Measurements from ENCODE around the gene DNALI1. TPM values are rescaled to one million over a fixed set of nuclear protein-coding genes. Genes with fewer than 3 reads are reported as not detected.

The DNALI1 gene
- total and polyA plus RNA-seq, 10 of the 15 experiments (the other 5 are each of a cell fraction or from before 2014, with no cell fraction given), result 0.03 to 0.13 (median 0.05) TPM; not detected in 7

- no TSS peak for BruUV-seq (replicated peaks)
- SMC1A ChIA-PET (ENCODE audit: uncharacterized antibody, unreplicated experiment), result no interaction called here
- RAD21 ChIA-PET (ENCODE audit: unreplicated experiment), result no interaction called here
- intact Hi-C loops (cut with micrococcal nuclease; ENCODE audit: unreplicated experiment) (no loop called here), in situ Hi-C loops (cut with MboI) (loop anchor here (5.0 kb wide), 1 partner anchor 125 kb away; no protein-coding TSS in a partner anchor)
- peaks cover 6% of the 10 kb centered on the region; the same call in 1 of the 2 replicates for H3K4me1 ChIP-seq (ENCODE audit: control insufficient read depth, insufficient read depth, low read length)
- no peak overlapping the region for H3K4me3 ChIP-seq
- peaks cover 17% of the 10 kb centered on the region for H3K79me2 ChIP-seq (ENCODE audit: control insufficient read depth, insufficient read depth, low read length)
- POLR2A ChIA-PET, result interaction anchor here (0.6 kb wide), 1 partner anchor 381 kb away, joined by 3 read pairs; no protein-coding TSS in a partner anchor
- H3K9ac ChIP-seq (ENCODE audit: control insufficient read depth, insufficient read depth, low read length), result no peak overlapping the region
- DNase-seq (ENCODE audit: low read depth, low spot score) (no peak), ATAC-seq (no peak), FAIRE-seq (no peak)
- H3K4me2 ChIP-seq (ENCODE audit: control insufficient read depth, insufficient read depth), result no peak overlapping the region
- H4K20me1 ChIP-seq (ENCODE audit: control insufficient read depth, insufficient read depth), result no peaks in the 10 kb centered on the region
- no peak overlapping the region for H2AFZ ChIP-seq (ENCODE audit: control insufficient read depth, low read depth, low read length)
- WGBS (ENCODE audit: insufficient coverage, insufficient replicate concordance, low lambda C conversion rate, missing lambda C conversion rate), result 71% methylated on average over 3 of the region's 3 CpGs
- no peak overlapping the region for H3K27ac ChIP-seq (ENCODE audit: control insufficient read depth, insufficient read depth)
- H3K36me3 ChIP-seq (ENCODE audit: control insufficient read depth in 2 of 2, insufficient read depth in 2 of 2, low read length in 1 of 2), result no peaks in the 10 kb centered on the region; a peak in 1 of 4 replicates
- H3K27me3 ChIP-seq (replicated peaks in 1 of 2; ENCODE audit: control insufficient read depth in 2 of 2, insufficient read depth in 2 of 2, low read length in 1 of 2), result no peaks in the 10 kb centered on the region
- H3K9me3 ChIP-seq (replicated peaks; ENCODE audit: control insufficient read depth, insufficient read depth, low read length), result peaks cover 2% of the 10 kb centered on the region; the same call in 1 of the 3 replicates
- CTCF ChIA-PET, result interaction anchor here (1.3 to 2.9 kb wide), 2 partner anchors 70 to 124 kb away, joined by 5 to 11 read pairs; no protein-coding TSS in a partner anchor
- TF ChIP-seq HDAC2 (IDR thresholded peaks at IDR 0.05) (no peak), CBX3 (IDR thresholded peaks at IDR 0.05; ENCODE audit: borderline replicate concordance, low read depth) (no peak), RFX5 (IDR thresholded peaks at IDR 0.05; ENCODE audit: low read depth, low read length) (no peak), ATF2 (IDR thresholded peaks at IDR 0.05; ENCODE audit: low read length) (no peak), E2F4 (IDR thresholded peaks at IDR 0.05; ENCODE audit: low read depth, low read length) (no peak), ESRRA (IDR thresholded peaks at IDR 0.05; ENCODE audit: low read length) (no peak), MTA2 (IDR thresholded peaks at IDR 0.05; ENCODE audit: low read depth) (no peak), KLF5 (IDR thresholded peaks at IDR 0.05; ENCODE audit: partially characterized antibody) (no peak), CHD4 (IDR thresholded peaks at IDR 0.05) (no peak), MXI1 (IDR thresholded peaks at IDR 0.05; ENCODE audit: low read depth, low read length) (no peak)
- TF ChIP-seq, protein P1, sequence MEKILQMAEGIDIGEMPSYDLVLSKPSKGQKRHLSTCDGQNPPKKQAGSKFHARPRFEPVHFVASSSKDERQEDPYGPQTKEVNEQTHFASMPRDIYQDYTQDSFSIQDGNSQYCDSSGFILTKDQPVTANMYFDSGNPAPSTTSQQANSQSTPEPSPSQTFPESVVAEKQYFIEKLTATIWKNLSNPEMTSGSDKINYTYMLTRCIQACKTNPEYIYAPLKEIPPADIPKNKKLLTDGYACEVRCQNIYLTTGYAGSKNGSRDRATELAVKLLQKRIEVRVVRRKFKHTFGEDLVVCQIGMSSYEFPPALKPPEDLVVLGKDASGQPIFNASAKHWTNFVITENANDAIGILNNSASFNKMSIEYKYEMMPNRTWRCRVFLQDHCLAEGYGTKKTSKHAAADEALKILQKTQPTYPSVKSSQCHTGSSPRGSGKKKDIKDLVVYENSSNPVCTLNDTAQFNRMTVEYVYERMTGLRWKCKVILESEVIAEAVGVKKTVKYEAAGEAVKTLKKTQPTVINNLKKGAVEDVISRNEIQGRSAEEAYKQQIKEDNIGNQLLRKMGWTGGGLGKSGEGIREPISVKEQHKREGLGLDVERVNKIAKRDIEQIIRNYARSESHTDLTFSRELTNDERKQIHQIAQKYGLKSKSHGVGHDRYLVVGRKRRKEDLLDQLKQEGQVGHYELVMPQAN (conservative IDR thresholded peaks at IDR 0.05), result no peak
- TF ChIP-seq, protein P2, sequence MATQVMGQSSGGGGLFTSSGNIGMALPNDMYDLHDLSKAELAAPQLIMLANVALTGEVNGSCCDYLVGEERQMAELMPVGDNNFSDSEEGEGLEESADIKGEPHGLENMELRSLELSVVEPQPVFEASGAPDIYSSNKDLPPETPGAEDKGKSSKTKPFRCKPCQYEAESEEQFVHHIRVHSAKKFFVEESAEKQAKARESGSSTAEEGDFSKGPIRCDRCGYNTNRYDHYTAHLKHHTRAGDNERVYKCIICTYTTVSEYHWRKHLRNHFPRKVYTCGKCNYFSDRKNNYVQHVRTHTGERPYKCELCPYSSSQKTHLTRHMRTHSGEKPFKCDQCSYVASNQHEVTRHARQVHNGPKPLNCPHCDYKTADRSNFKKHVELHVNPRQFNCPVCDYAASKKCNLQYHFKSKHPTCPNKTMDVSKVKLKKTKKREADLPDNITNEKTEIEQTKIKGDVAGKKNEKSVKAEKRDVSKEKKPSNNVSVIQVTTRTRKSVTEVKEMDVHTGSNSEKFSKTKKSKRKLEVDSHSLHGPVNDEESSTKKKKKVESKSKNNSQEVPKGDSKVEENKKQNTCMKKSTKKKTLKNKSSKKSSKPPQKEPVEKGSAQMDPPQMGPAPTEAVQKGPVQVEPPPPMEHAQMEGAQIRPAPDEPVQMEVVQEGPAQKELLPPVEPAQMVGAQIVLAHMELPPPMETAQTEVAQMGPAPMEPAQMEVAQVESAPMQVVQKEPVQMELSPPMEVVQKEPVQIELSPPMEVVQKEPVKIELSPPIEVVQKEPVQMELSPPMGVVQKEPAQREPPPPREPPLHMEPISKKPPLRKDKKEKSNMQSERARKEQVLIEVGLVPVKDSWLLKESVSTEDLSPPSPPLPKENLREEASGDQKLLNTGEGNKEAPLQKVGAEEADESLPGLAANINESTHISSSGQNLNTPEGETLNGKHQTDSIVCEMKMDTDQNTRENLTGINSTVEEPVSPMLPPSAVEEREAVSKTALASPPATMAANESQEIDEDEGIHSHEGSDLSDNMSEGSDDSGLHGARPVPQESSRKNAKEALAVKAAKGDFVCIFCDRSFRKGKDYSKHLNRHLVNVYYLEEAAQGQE (IDR thresholded peaks at IDR 0.05; ENCODE audit: low read depth, low read length), result no peak
- TF ChIP-seq, protein P3, sequence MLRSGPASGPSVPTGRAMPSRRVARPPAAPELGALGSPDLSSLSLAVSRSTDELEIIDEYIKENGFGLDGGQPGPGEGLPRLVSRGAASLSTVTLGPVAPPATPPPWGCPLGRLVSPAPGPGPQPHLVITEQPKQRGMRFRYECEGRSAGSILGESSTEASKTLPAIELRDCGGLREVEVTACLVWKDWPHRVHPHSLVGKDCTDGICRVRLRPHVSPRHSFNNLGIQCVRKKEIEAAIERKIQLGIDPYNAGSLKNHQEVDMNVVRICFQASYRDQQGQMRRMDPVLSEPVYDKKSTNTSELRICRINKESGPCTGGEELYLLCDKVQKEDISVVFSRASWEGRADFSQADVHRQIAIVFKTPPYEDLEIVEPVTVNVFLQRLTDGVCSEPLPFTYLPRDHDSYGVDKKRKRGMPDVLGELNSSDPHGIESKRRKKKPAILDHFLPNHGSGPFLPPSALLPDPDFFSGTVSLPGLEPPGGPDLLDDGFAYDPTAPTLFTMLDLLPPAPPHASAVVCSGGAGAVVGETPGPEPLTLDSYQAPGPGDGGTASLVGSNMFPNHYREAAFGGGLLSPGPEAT (IDR thresholded peaks at IDR 0.05; ENCODE audit: low read depth), result no peak
- TF ChIP-seq, protein P4, sequence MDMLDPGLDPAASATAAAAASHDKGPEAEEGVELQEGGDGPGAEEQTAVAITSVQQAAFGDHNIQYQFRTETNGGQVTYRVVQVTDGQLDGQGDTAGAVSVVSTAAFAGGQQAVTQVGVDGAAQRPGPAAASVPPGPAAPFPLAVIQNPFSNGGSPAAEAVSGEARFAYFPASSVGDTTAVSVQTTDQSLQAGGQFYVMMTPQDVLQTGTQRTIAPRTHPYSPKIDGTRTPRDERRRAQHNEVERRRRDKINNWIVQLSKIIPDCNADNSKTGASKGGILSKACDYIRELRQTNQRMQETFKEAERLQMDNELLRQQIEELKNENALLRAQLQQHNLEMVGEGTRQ (IDR thresholded peaks at IDR 0.05; ENCODE audit: borderline replicate concordance, low read depth, low read length), result no peak
Observed at GRCh38 chr1:37557402-37557801, 662 bp downstream of the DNALI1 start.
